Keratinocyte (primary cell): Measurements from ENCODE around the gene MRPS5. TPM values are rescaled to one million over a fixed set of nuclear protein-coding genes. Genes with fewer than 3 reads are reported as not detected.

Experiments
- DNase-seq: peaks from one replicate; pipeline ENCODE4 v3.0.0-alpha.2; 2011; ENCODE audit warnings: low read depth, missing footprints, low spot score
- FAIRE-seq: peaks from 2 replicates; lab custom pipeline; 2011; peaks lifted over from hg19 to GRCh38; lab: Jason Lieb, UNC
- H2AFZ ChIP-seq: 2 replicates; pipeline ENCODE4 v1.6.0; 2012; ENCODE audit warnings: low read length, control low read depth, inconsistent platforms; ENCODE audit not compliant: control insufficient read depth
- H3K27ac ChIP-seq: 2 replicates; pipeline ENCODE4 v1.5.1; 2011; ENCODE audit warnings: low read length; ENCODE audit not compliant: control insufficient read depth, insufficient read depth
- H3K27me3 ChIP-seq: 3 replicates; pipeline ENCODE4 v1.6.0; 2011; ENCODE audit warnings: low read length; ENCODE audit not compliant: control insufficient read depth, insufficient read depth; ENCODE audit errors: extremely low read depth
- H3K36me3 ChIP-seq, 2 experiments: 2 replicates in 1 of 2; 3 replicates in 1 of 2; pipeline ENCODE4 v1.5.1; 2011; ENCODE audit warnings: low read length in 2 of 2, mild to moderate bottlenecking in 1 of 2; ENCODE audit not compliant: control insufficient read depth in 2 of 2, insufficient read depth in 2 of 2; ENCODE audit errors: extremely low read depth in 1 of 2
- H3K4me1 ChIP-seq: 3 replicates; pipeline ENCODE4 v1.5.1; 2011; ENCODE audit warnings: low read length; ENCODE audit not compliant: control insufficient read depth, insufficient read depth; ENCODE audit errors: extremely low read depth
- H3K4me2 ChIP-seq: 3 replicates; pipeline ENCODE4 v1.6.0; 2011; ENCODE audit warnings: low read depth, low read length; ENCODE audit not compliant: control insufficient read depth, insufficient read depth; ENCODE audit errors: extremely low read depth
- H3K4me3 ChIP-seq, 3 experiments: fragments of 200-600 bp in 1 of 3; sonication (generic) in 1 of 3; 2 replicates in 2 of 3; 3 replicates in 1 of 3; pipeline ENCODE4 v1.5.1; 2011 to 2016; ENCODE audit warnings: low read length in 3 of 3, mild to moderate bottlenecking in 3 of 3, control low read depth in 2 of 3, inconsistent platforms in 1 of 3, low read depth in 1 of 3, mixed read lengths in 1 of 3, mixed run types in 1 of 3, moderate library complexity in 1 of 3; ENCODE audit not compliant: control insufficient read depth in 2 of 3, insufficient read depth in 2 of 3; ENCODE audit errors: extremely low read depth in 1 of 3
- H3K79me2 ChIP-seq: 2 replicates; pipeline ENCODE4 v1.6.0; 2012; ENCODE audit warnings: low read length; ENCODE audit not compliant: control insufficient read depth, insufficient read depth
- H3K9ac ChIP-seq: 3 replicates; pipeline ENCODE4 v1.6.0; 2011; ENCODE audit warnings: low read length; ENCODE audit not compliant: control insufficient read depth, insufficient read depth; ENCODE audit errors: extremely low read depth
- H3K9me1 ChIP-seq: 3 replicates; pipeline ENCODE4 v1.6.0; 2011; ENCODE audit warnings: low read length; ENCODE audit not compliant: control insufficient read depth, insufficient read depth; ENCODE audit errors: extremely low read depth
- H3K9me3 ChIP-seq: 2 replicates; pipeline ENCODE4 v1.5.1; 2012; ENCODE audit warnings: low read depth, low read length; ENCODE audit not compliant: control insufficient read depth
- H4K20me1 ChIP-seq: 3 replicates; pipeline ENCODE4 v1.6.0; 2011; ENCODE audit warnings: low read length; ENCODE audit not compliant: control insufficient read depth, insufficient read depth; ENCODE audit errors: extremely low read depth
- CTCF ChIP-seq, 3 experiments: IDR thresholded peaks in 1 of 3; conservative IDR thresholded peaks in 1 of 3; optimal IDR thresholded peaks in 1 of 3; 2 replicates in 2 of 3; 3 replicates in 1 of 3; pipeline versions ENCODE3 to v1.5.1; 2011; ENCODE audit warnings: low read length in 3 of 3, mild to moderate bottlenecking in 3 of 3, moderate library complexity in 2 of 3, control low read depth in 1 of 3, inconsistent platforms in 1 of 3; ENCODE audit not compliant: insufficient read depth in 2 of 3; ENCODE audit errors: extremely low read depth in 1 of 3
- EZH2 ChIP-seq: IDR thresholded peaks from one replicate; pipeline ENCODE4 v1.6.1; 2012; ENCODE audit warnings: inconsistent platforms, mild to moderate bottlenecking, low read length, moderate library complexity
- dilution Hi-C: fragments of 300-500 bp; cut with MboI; formaldehyde crosslinking; loops from one replicate; pipeline ENCODE4 v1.7.0; 2020; ENCODE audit warnings: low sequenced_read_pairs; ENCODE audit not compliant: extremely low pct_ligation_motif_present
- polyA plus RNA-seq, 5 experiments: library from polyadenylated mRNA; depleted of rRNA in 3 of 5; stranded (reverse) in 3 of 5; stranded (forward) in 1 of 5; unstranded in 1 of 5; fragments of >200 nt; gene quantifications; 1 replicate in 1 of 5; 2 replicates in 3 of 5; 3 replicates in 1 of 5; pipeline versions ENCODE4 v1.2.1 to v1.2.3, GENCODE V29; 2011 to 2012; ENCODE audit warnings: missing spikeins in 2 of 5, low read depth in 1 of 5, low replicate concordance in 1 of 5

The MRPS5 gene
- polyA plus RNA-seq, 1 donor (not counting 4 experiments of a cell fraction or from before 2014, with no cell fraction given): 64.9 TPM

DNA sequence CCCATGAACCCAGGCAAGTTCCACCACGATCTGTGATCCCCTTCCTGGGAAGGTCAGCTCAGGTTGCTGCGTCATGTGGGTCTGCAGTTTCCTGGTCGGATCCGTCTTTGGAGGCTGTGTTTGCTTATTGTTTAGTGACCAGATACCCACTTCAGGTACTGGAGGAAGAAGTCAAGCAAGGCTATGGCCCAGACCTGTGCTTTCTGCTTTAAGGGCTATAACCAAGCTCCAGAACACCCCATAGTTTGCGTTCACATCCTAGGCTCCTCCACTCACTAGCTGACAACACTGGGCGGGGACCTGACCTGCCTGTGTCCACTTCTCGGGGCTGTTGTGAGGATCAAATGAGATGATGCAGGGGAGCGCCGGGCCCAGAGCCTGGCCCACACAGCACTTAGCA lies 52.1 kb downstream of the MRPS5 start:
- no peaks in the 10 kb centered on the region for H3K9me1 ChIP-seq
- no peak overlapping the region for H3K4me2 ChIP-seq
- H3K4me3 ChIP-seq: no peak overlapping the region
- H3K9ac ChIP-seq: no peak overlapping the region
- TF ChIP-seq CTCF (optimal IDR thresholded peaks at IDR 0.05 in 1 of 3, IDR thresholded peaks at IDR 0.05 in 1 of 3, conservative IDR thresholded peaks at IDR 0.05 in 1 of 3; ENCODE audit: extremely low read depth in 1 of 3, insufficient read depth in 2 of 3, low read length in 3 of 3): no peak
- TF ChIP-seq EZH2: no peak
- H3K4me1 ChIP-seq: no peaks in the 10 kb centered on the region
- H3K27ac ChIP-seq: no peak overlapping the region
- FAIRE-seq (no peak), DNase-seq (no peak)
- H3K79me2 ChIP-seq: no peaks in the 10 kb centered on the region
- peaks cover 7% of the 10 kb centered on the region for H3K27me3 ChIP-seq
- no peaks in the 10 kb centered on the region for H3K9me3 ChIP-seq
- H2AFZ ChIP-seq: no peak overlapping the region
- dilution Hi-C loops: no loop called here
- H3K36me3 ChIP-seq: no peaks in the 10 kb centered on the region
- H4K20me1 ChIP-seq: no peaks in the 10 kb centered on the region

DNA sequence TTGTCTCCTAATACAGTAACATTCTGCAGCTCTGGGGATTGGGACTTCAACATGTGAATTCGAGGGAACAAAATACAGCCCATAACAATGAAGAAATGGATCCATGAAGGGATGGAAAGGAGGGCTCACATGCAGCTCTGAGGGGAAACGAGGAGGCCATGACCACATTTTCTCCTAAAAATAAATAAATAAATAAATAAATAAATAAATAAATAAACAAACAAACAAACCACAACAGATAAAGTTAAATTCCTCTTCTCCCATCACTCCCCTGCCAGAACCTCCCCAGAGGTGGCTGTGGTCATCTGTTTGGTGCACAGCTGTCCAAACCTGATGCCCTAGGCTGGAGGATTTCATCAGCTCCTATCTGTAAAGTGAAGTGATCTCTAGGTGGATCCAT lies 53.4 kb downstream of the MRPS5 start:
- dilution Hi-C loops: no loop called here
- TF ChIP-seq CTCF (optimal IDR thresholded peaks at IDR 0.05 in 1 of 3, IDR thresholded peaks at IDR 0.05 in 1 of 3, conservative IDR thresholded peaks at IDR 0.05 in 1 of 3; ENCODE audit: extremely low read depth in 1 of 3, insufficient read depth in 2 of 3, low read length in 3 of 3): no peak
- TF ChIP-seq EZH2: no peak
- Histone ChIP-seq H3K27ac (no peak overlapping the region), H3K9me3 (no peaks in the 10 kb centered on the region), H3K79me2 (no peaks in the 10 kb centered on the region), H3K4me1 (no peaks in the 10 kb centered on the region), H3K9me1 (no peaks in the 10 kb centered on the region), H4K20me1 (no peaks in the 10 kb centered on the region), H2AFZ (no peak overlapping the region), H3K27me3 (no peaks in the 10 kb centered on the region), H3K36me3 (no peaks in the 10 kb centered on the region), H3K9ac (no peak overlapping the region), H3K4me2 (no peak overlapping the region), H3K4me3 (no peak overlapping the region)
- no peak for DNase-seq
- FAIRE-seq: no peak
